22Rv1 (cell line): ENCODE measurements around the gene PDE4B.
A peak's percentile ranks its signal among the peaks of the same experiment; 100 is the strongest.

ENCODE experiments used
- H3K27ac ChIP-seq: fragments of 450-650 bp; 2 replicates; pipeline ENCODE4 v1.5.1; 2017
- ZFX ChIP-seq: fragments of 450-650 bp; IDR thresholded peaks from 2 replicates; pipeline ENCODE4 v1.6.1; 2017; ENCODE audit warnings: antibody characterized with exemption, borderline replicate concordance
- TF ChIP-seq, protein P1 (sequence below): fragments of 450-650 bp; IDR thresholded peaks from 2 replicates; pipeline ENCODE4 v1.5.1; 2017; ENCODE audit warnings: mild to moderate bottlenecking

The PDE4B gene

DNA sequence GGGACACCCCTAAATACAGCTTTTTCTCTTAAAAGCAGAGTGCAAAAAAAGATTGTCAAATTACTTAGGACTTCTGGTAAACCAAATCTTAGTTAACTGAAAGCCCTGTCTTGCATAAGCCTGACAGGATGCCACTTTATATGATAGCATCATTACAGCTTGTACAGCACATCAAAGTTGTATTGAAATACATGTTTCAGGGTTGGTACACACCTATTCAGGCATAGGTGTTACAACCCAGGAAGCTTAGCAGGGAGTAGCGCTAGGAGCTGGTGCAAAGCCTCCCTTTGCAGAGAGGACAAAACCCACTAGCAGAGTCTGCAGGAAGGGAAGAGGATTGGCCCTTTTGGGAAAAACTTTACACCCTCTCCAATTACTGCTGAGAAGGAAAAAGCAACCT, 482.4 kb downstream of the PDE4B start:
- no peak for TF ChIP-seq ZFX
- TF ChIP-seq, protein P1, sequence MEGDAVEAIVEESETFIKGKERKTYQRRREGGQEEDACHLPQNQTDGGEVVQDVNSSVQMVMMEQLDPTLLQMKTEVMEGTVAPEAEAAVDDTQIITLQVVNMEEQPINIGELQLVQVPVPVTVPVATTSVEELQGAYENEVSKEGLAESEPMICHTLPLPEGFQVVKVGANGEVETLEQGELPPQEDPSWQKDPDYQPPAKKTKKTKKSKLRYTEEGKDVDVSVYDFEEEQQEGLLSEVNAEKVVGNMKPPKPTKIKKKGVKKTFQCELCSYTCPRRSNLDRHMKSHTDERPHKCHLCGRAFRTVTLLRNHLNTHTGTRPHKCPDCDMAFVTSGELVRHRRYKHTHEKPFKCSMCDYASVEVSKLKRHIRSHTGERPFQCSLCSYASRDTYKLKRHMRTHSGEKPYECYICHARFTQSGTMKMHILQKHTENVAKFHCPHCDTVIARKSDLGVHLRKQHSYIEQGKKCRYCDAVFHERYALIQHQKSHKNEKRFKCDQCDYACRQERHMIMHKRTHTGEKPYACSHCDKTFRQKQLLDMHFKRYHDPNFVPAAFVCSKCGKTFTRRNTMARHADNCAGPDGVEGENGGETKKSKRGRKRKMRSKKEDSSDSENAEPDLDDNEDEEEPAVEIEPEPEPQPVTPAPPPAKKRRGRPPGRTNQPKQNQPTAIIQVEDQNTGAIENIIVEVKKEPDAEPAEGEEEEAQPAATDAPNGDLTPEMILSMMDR = no peak
- H3K27ac ChIP-seq = no peak overlapping the region

- TF ChIP-seq, protein P1 = no peak
- TF ChIP-seq ZFX = no peak
- H3K27ac ChIP-seq = no peak overlapping the region
These were observed 482.9 kb downstream of the PDE4B start for GRCh38 chr1:66275601-66276023.

- no peak overlapping the region for H3K27ac ChIP-seq
- TF ChIP-seq, protein P1 = no peak
- TF ChIP-seq ZFX = no peak
These were observed 483.5 kb downstream of the PDE4B start for GRCh38 chr1:66276218-66276617.

- peak overlapping the region; percentile 64 for H3K27ac ChIP-seq
- TF ChIP-seq ZFX = no peak
- TF ChIP-seq, protein P1 = no peak
These were observed 485.7 kb downstream of the PDE4B start for GRCh38 chr1:66278260-66279021.

GRCh38 chr1:66281808-66282207, 489.1 kb downstream of the PDE4B start:
- TF ChIP-seq ZFX = no peak
- TF ChIP-seq, protein P1 = no peak
- no peak overlapping the region for H3K27ac ChIP-seq

- H3K27ac ChIP-seq = no peak overlapping the region
- no peak for TF ChIP-seq ZFX
- TF ChIP-seq, protein P1 = no peak
These were observed 489.7 kb downstream of the PDE4B start for GRCh38 chr1:66282343-66282852.

DNA sequence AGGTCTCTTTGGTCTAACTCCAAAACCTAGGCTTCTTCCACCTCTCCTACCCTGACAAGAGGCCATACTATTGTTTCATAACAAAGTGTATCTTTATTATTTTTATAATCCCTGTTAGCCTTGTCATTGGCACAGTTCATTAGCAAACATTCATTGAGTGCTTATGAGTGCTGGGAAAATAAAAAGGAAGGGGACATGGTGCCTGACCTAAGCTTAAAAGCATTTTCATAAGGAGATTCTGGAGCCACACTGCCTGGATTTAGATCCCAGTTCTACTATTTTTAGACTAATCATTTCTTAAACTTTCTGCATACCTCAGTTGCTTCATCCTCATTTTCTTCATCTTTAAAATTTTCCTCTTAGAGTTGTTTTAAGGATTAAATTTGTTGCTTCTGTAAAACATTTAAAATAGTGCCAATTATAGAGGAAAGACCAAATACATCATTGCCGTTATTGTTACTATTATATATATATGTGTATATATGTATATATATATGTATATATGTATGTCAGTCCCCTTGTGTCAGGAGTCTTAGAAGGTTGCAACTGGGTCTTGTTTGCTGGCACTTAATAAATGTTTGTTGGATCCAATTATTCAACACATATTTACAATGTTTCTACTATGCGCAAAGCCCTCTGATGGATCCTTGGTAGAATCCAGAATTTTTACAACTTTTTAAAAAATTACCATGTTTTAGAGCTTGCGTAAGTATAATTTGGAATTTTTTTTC, 490.4 kb downstream of the PDE4B start:
- no peak for TF ChIP-seq ZFX
- TF ChIP-seq, protein P1 = no peak
- H3K27ac ChIP-seq = no peak overlapping the region
